ENCODE measurements around the gene PVR.

Gene PVR

GRCh38 chr19:44604241-44604640 is 39.5 kb upstream of the PVR start:
- Histone ChIP-seq H3K4me3 (ENCODE audit: low read length) (no peak overlapping the region), H3K27me3 (ENCODE audit: low read depth, low read length) (peaks cover 18% of the 10 kb centered on the region; the same call in 1 of the 2 replicates), H2AFZ (ENCODE audit: low read depth, low read length) (no peak overlapping the region), H3K9ac (ENCODE audit: low read length) (no peak overlapping the region), H3K4me2 (ENCODE audit: low read length) (no peak overlapping the region), H3K9me3 (ENCODE audit: insufficient read depth, low read length) (no peaks in the 10 kb centered on the region), H3K79me2 (ENCODE audit: low read length) (no peaks in the 10 kb centered on the region), H3K4me1 (ENCODE audit: low read length) (no peaks in the 10 kb centered on the region), H4K20me1 (ENCODE audit: insufficient read depth, low read length) (no peaks in the 10 kb centered on the region), H3K36me3 (replicated peaks; ENCODE audit: low read depth, low read length) (no peaks in the 10 kb centered on the region), H3K27ac (ENCODE audit: low read length) (no peak overlapping the region)
- TF ChIP-seq EZH2phosphoT487 (IDR thresholded peaks at IDR 0.05; ENCODE audit: low read depth) = no peak
- TF ChIP-seq, protein P1, sequence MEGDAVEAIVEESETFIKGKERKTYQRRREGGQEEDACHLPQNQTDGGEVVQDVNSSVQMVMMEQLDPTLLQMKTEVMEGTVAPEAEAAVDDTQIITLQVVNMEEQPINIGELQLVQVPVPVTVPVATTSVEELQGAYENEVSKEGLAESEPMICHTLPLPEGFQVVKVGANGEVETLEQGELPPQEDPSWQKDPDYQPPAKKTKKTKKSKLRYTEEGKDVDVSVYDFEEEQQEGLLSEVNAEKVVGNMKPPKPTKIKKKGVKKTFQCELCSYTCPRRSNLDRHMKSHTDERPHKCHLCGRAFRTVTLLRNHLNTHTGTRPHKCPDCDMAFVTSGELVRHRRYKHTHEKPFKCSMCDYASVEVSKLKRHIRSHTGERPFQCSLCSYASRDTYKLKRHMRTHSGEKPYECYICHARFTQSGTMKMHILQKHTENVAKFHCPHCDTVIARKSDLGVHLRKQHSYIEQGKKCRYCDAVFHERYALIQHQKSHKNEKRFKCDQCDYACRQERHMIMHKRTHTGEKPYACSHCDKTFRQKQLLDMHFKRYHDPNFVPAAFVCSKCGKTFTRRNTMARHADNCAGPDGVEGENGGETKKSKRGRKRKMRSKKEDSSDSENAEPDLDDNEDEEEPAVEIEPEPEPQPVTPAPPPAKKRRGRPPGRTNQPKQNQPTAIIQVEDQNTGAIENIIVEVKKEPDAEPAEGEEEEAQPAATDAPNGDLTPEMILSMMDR (IDR thresholded peaks at IDR 0.05; ENCODE audit: low read depth, low read length) = no peak

GRCh38 chr19:44605547-44605946 is 38.2 kb upstream of the PVR start:
- H3K4me1 ChIP-seq (ENCODE audit: low read length) = no peaks in the 10 kb centered on the region
- H3K27ac ChIP-seq (ENCODE audit: low read length) = no peak overlapping the region
- H3K79me2 ChIP-seq (ENCODE audit: low read length) = no peaks in the 10 kb centered on the region
- H3K9me3 ChIP-seq (ENCODE audit: insufficient read depth, low read length) = no peaks in the 10 kb centered on the region
- H3K4me2 ChIP-seq (ENCODE audit: low read length) = no peak overlapping the region
- no peaks in the 10 kb centered on the region for H4K20me1 ChIP-seq (ENCODE audit: insufficient read depth, low read length)
- H3K36me3 ChIP-seq (replicated peaks; ENCODE audit: low read depth, low read length) = no peaks in the 10 kb centered on the region
- H2AFZ ChIP-seq (ENCODE audit: low read depth, low read length) = no peak overlapping the region
- TF ChIP-seq, protein P1 (IDR thresholded peaks at IDR 0.05; ENCODE audit: low read depth, low read length) = no peak
- TF ChIP-seq EZH2phosphoT487 (IDR thresholded peaks at IDR 0.05; ENCODE audit: low read depth) = no peak
- H3K9ac ChIP-seq (ENCODE audit: low read length) = no peak overlapping the region
- no peak overlapping the region for H3K4me3 ChIP-seq (ENCODE audit: low read length)
- H3K27me3 ChIP-seq (ENCODE audit: low read depth, low read length) = peaks cover 10% of the 10 kb centered on the region; the same call in 1 of the 2 replicates

- Histone ChIP-seq H3K27me3 (ENCODE audit: low read depth, low read length) (peaks cover 10% of the 10 kb centered on the region; the same call in 1 of the 2 replicates), H3K4me1 (ENCODE audit: low read length) (no peaks in the 10 kb centered on the region), H4K20me1 (ENCODE audit: insufficient read depth, low read length) (no peaks in the 10 kb centered on the region), H3K36me3 (replicated peaks; ENCODE audit: low read depth, low read length) (no peaks in the 10 kb centered on the region), H3K79me2 (ENCODE audit: low read length) (no peaks in the 10 kb centered on the region), H3K4me2 (ENCODE audit: low read length) (no peak overlapping the region), H3K4me3 (ENCODE audit: low read length) (no peak overlapping the region), H2AFZ (ENCODE audit: low read depth, low read length) (no peak overlapping the region), H3K9ac (ENCODE audit: low read length) (no peak overlapping the region), H3K9me3 (ENCODE audit: insufficient read depth, low read length) (no peaks in the 10 kb centered on the region), H3K27ac (ENCODE audit: low read length) (no peak overlapping the region)
- TF ChIP-seq EZH2phosphoT487 (IDR thresholded peaks at IDR 0.05; ENCODE audit: low read depth) = no peak
- TF ChIP-seq, protein P1 (IDR thresholded peaks at IDR 0.05; ENCODE audit: low read depth, low read length) = no peak
Observed at GRCh38 chr19:44607049-44607448, 36.7 kb upstream of the PVR start.

- H3K4me2 ChIP-seq (ENCODE audit: low read length) = no peak overlapping the region
- no peak overlapping the region for H3K4me3 ChIP-seq (ENCODE audit: low read length)
- no peaks in the 10 kb centered on the region for H3K9me3 ChIP-seq (ENCODE audit: insufficient read depth, low read length)
- no peak for TF ChIP-seq EZH2phosphoT487 (IDR thresholded peaks at IDR 0.05; ENCODE audit: low read depth)
- TF ChIP-seq, protein P1 (IDR thresholded peaks at IDR 0.05; ENCODE audit: low read depth, low read length) = no peak
- H3K4me1 ChIP-seq (ENCODE audit: low read length) = no peaks in the 10 kb centered on the region
- H3K9ac ChIP-seq (ENCODE audit: low read length) = no peak overlapping the region
- no peak overlapping the region for H3K27ac ChIP-seq (ENCODE audit: low read length)
- H2AFZ ChIP-seq (ENCODE audit: low read depth, low read length) = no peak overlapping the region
- no peaks in the 10 kb centered on the region for H3K79me2 ChIP-seq (ENCODE audit: low read length)
- no peaks in the 10 kb centered on the region for H4K20me1 ChIP-seq (ENCODE audit: insufficient read depth, low read length)
- H3K36me3 ChIP-seq (replicated peaks; ENCODE audit: low read depth, low read length) = no peaks in the 10 kb centered on the region
- peaks cover 17% of the 10 kb centered on the region; the same call in 1 of the 2 replicates for H3K27me3 ChIP-seq (ENCODE audit: low read depth, low read length)
Observed at GRCh38 chr19:44607917-44608316, 35.8 kb upstream of the PVR start.
